HEK293T (cell line): ENCODE measurements around the gene KRT85.

Source experiments
- CTCF ChIA-PET: fragments of 350-600 bp; formaldehyde crosslinking; extraction: SDS; loops from one replicate; lab custom pipeline; 2021; ENCODE audit warnings: antibody characterized with exemption, inconsistent platforms; lab: Yijun Ruan, JAX
- POLR2A ChIA-PET: fragments of 350-600 bp; formaldehyde crosslinking; extraction: SDS; loops from one replicate; lab custom pipeline; 2020; ENCODE audit warnings: antibody characterized with exemption, inconsistent platforms; lab: Yijun Ruan, JAX
- DNase-seq: peaks from one replicate; pipeline ENCODE4 v3.0.0; 2012; ENCODE audit warnings: mixed read lengths; ENCODE audit errors: extremely low spot score
- ARNT ChIP-seq: fragments of 450-650 bp; IDR thresholded peaks from 2 replicates; pipeline ENCODE4 v1.6.1; 2017; ENCODE audit warnings: mild to moderate bottlenecking
- BHLHE40 ChIP-seq: fragments of 450-650 bp; IDR thresholded peaks from 2 replicates; pipeline ENCODE4 v1.6.1; 2016; ENCODE audit warnings: mild to moderate bottlenecking, moderate library complexity, borderline replicate concordance
- CTBP1 ChIP-seq: fragments of 450-650 bp; IDR thresholded peaks from 2 replicates; pipeline ENCODE4 v1.6.1; 2016; ENCODE audit warnings: borderline replicate concordance
- ELF4 ChIP-seq: fragments of 450-650 bp; IDR thresholded peaks from 2 replicates; pipeline ENCODE4 v1.6.1; 2017; ENCODE audit warnings: antibody characterized with exemption
- FOXA1 ChIP-seq: fragments of 450-650 bp; IDR thresholded peaks from 2 replicates; pipeline ENCODE4 v1.6.1; 2016; ENCODE audit warnings: mild to moderate bottlenecking
- FOXK2 ChIP-seq: fragments of 450-650 bp; IDR thresholded peaks from 2 replicates; pipeline ENCODE4 v1.6.1; 2016; ENCODE audit warnings: mild to moderate bottlenecking
- FOXM1 ChIP-seq: fragments of 450-650 bp; IDR thresholded peaks from 2 replicates; pipeline ENCODE4 v1.6.1; 2017; ENCODE audit warnings: mild to moderate bottlenecking, borderline replicate concordance
- HDGF ChIP-seq: fragments of 450-650 bp; IDR thresholded peaks from 2 replicates; pipeline ENCODE4 v1.6.1; 2017; ENCODE audit warnings: antibody characterized with exemption, borderline replicate concordance
- L3MBTL2 ChIP-seq: fragments of 450-650 bp; conservative IDR thresholded peaks from 2 replicates; pipeline ENCODE4 v1.6.1; 2016; ENCODE audit warnings: mild to moderate bottlenecking
- LEF1 ChIP-seq: fragments of 450-650 bp; IDR thresholded peaks from 2 replicates; pipeline ENCODE4 v1.6.1; 2017; ENCODE audit warnings: mild to moderate bottlenecking, borderline replicate concordance
- NFRKB ChIP-seq: fragments of 450-650 bp; IDR thresholded peaks from 2 replicates; pipeline ENCODE4 v1.6.1; 2016; ENCODE audit warnings: mild to moderate bottlenecking, moderate library complexity
- SP1 ChIP-seq: fragments of 450-650 bp; IDR thresholded peaks from 2 replicates; pipeline ENCODE4 v1.6.1; 2017
- SUZ12 ChIP-seq: fragments of 450-650 bp; IDR thresholded peaks from 2 replicates; pipeline ENCODE4 v1.6.1; 2016; ENCODE audit warnings: mild to moderate bottlenecking
- TARDBP ChIP-seq: fragments of 450-650 bp; IDR thresholded peaks from 2 replicates; pipeline ENCODE4 v1.6.1; 2016
- ZNF384 ChIP-seq: fragments of 450-650 bp; IDR thresholded peaks from 2 replicates; pipeline ENCODE4 v1.6.1; 2016
- TF ChIP-seq, protein P1 (sequence below): fragments of 450-650 bp; IDR thresholded peaks from 2 replicates; pipeline ENCODE4 v1.6.1; 2016

Gene KRT85

DNA sequence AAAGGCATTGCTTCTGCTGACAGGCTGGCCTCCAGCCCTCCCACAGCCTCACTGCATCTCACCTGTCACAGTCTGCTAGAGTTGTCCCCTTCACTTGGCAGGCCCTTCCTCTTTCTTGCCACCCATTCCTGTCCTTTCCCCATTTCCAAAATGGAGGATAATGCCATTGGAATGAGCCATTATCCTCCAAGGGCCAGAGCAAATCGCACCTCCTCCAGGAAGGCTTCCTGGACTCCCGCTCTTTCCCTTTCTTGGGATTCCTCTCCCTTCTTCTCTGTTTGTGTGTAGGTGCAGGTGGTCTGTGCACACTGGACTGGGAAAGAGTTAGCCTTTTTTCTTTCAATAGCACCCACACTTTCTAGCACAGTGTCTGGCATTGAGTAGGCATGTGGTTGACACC lies 35.1 kb upstream of the KRT85 start:
- POLR2A ChIA-PET, result no interaction called here
- CTCF ChIA-PET, result no interaction called here
- no peak for DNase-seq
- TF ChIP-seq L3MBTL2 (no peak), LEF1 (no peak), SUZ12 (no peak), ZNF384 (no peak), BHLHE40 (no peak), NFRKB (no peak)
- TF ChIP-seq, protein P1, sequence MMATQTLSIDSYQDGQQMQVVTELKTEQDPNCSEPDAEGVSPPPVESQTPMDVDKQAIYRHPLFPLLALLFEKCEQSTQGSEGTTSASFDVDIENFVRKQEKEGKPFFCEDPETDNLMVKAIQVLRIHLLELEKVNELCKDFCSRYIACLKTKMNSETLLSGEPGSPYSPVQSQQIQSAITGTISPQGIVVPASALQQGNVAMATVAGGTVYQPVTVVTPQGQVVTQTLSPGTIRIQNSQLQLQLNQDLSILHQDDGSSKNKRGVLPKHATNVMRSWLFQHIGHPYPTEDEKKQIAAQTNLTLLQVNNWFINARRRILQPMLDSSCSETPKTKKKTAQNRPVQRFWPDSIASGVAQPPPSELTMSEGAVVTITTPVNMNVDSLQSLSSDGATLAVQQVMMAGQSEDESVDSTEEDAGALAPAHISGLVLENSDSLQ, result no peak

- DNase-seq, result no peak
- ChIA-PET POLR2A (no interaction called here), CTCF (no interaction called here)
- no peak for TF ChIP-seq SUZ12
- TF ChIP-seq LEF1, result no peak
- no peak for TF ChIP-seq ELF4
- no peak for TF ChIP-seq ZNF384
- no peak for TF ChIP-seq SP1
- no peak for TF ChIP-seq FOXK2
- TF ChIP-seq TARDBP, result no peak
- no peak for TF ChIP-seq FOXA1
- no peak for TF ChIP-seq L3MBTL2
- TF ChIP-seq, protein P1, result no peak
- TF ChIP-seq ARNT, result no peak
- TF ChIP-seq BHLHE40, result no peak
- TF ChIP-seq HDGF, result no peak
- TF ChIP-seq NFRKB, result no peak
- no peak for TF ChIP-seq CTBP1
- no peak for TF ChIP-seq FOXM1
These were observed 34.6 kb upstream of the KRT85 start for GRCh38 chr12:52401926-52402325.

GRCh38 chr12:52401526-52401925 lies 34.2 kb upstream of the KRT85 start:
- ChIA-PET CTCF (no interaction called here), POLR2A (no interaction called here)
- no peak for DNase-seq
- TF ChIP-seq CTBP1 (no peak), FOXA1 (no peak)

GRCh38 chr12:52400906-52401305 lies 33.6 kb upstream of the KRT85 start:
- no peak for DNase-seq
- TF ChIP-seq LEF1 (no peak), TARDBP (no peak), HDGF (no peak), FOXK2 (no peak), FOXA1 (no peak), ELF4 (no peak), CTBP1 (no peak), NFRKB (no peak)
- TF ChIP-seq, protein P1, result no peak
- ChIA-PET CTCF (no interaction called here), POLR2A (no interaction called here)

GRCh38 chr12:52399756-52400155 lies 32.5 kb upstream of the KRT85 start:
- CTCF ChIA-PET, result no interaction called here
- DNase-seq, result no peak
- POLR2A ChIA-PET, result no interaction called here
- TF ChIP-seq ELF4 (no peak), LEF1 (no peak), TARDBP (no peak), HDGF (no peak), SP1 (no peak), NFRKB (no peak), FOXK2 (no peak), BHLHE40 (no peak), ZNF384 (no peak), CTBP1 (no peak), FOXM1 (no peak), FOXA1 (no peak), SUZ12 (no peak), L3MBTL2 (no peak), ARNT (no peak)
- TF ChIP-seq, protein P1, result no peak

- DNase-seq, result no peak
- ChIA-PET POLR2A (no interaction called here), CTCF (no interaction called here)
- TF ChIP-seq BHLHE40 (no peak), SUZ12 (no peak), TARDBP (no peak), FOXK2 (no peak), SP1 (no peak), ELF4 (no peak), FOXA1 (no peak), FOXM1 (no peak), ZNF384 (no peak), NFRKB (no peak), HDGF (no peak), L3MBTL2 (no peak), LEF1 (no peak), ARNT (no peak), CTBP1 (no peak)
- TF ChIP-seq, protein P1, result no peak
These were observed 30.9 kb upstream of the KRT85 start for GRCh38 chr12:52398176-52398575.
